ENCODE results near the gene TRIM31.
A peak's percentile ranks its signal among the peaks of the same experiment; 100 is the strongest.

TRIM31 gene

DNA sequence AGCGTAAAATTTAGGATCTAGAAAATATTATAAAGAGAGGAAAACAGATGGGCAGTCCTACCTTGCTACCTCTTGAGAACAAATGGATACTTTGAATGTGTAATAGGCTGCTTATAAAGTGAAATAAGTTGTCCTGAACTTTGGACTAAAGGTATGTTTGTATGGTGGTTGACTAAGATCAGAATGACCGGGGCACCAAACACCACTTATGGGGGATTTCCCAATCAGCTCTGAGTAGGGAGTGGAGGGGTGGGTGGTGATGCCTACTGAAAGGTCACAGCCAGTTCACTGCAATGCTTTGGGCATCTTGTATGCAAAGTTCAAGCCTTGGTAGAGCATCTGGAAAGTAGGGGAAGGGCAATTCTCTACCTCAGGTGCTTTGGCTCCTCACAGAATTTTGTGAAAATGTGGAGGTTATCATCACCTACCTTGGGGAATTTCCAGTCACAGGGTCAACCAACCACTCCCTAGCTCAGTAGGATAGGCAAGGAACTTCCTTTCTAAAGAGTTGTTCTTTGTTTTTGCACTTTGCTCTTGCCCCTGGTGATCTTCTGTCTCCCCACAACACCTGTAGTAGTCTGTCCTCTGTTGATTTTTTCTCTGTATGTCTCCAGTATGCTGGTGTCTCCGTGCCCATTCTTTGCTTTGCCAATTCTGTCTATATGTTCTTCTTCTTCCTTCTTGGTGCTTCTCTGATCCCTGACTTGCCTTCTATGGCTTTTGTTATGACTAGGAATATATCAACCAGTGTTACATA, at the start of gene TRIM31:
TSS of gene TRIM31 (minus strand) at position 88 of the 757 bp plus-strand sequence. CDS start 285 bp downstream, outside the sequence.
- H3K27ac Mint-ChIP-seq: peak within 1 kb of the TSS in 1 of 2 donors; percentile 28
- peak within 1 kb of the TSS in 1 of 2 donors; percentile 40 for H3K4me3 Mint-ChIP-seq
- peaks cover 22% of the 10 kb centered on the region for H3K4me1 Mint-ChIP-seq
- H3K9me3 Mint-ChIP-seq: no peaks in the 10 kb centered on the region
- DNase-seq (no peak), ATAC-seq (peak; percentile 91)
- H3K27me3 Mint-ChIP-seq: peaks cover 64% of the 10 kb centered on the region

DNA sequence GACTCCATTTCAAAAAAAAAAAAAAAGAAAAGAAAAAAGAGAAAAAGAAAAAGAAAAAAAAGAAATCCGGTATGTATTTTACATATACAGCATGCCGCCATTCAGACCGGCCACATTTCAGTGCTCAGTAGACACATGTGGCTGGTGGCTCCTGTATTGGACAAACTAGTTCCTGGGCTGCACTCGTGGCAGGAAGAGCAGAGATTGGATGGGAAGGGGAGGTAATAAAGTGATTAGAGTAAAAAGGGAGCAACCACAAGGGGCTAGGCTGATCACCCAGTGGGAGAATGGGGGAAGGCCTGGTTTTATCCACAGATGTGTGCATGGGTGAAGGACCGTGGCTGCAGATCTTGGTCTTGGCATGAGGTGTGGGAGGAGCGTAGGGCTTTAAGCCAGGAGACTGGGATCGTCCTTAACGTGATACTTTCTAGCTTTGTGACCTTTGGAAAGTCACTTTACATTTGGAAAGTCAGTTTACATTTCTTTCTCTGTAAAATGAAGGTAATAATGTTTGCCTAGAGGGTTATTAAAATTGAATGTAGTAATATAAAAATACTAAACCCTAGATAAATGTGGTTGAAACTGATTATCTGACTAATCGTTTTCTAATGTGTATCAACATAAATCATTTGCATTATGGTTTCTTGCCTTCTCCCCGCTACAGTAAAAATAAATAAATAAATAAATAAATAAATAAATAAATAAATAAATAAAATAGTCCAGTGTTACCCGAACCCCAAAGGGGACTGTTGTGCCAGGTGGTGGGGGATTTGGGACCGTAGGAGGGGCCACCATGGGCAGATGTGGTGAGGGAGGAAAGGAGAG, 49.6 kb upstream of the TRIM31 start:
- ATAC-seq (no peak), DNase-seq (no peak)
- peaks cover 23% of the 10 kb centered on the region for H3K27me3 Mint-ChIP-seq
- H3K4me3 Mint-ChIP-seq: peak overlapping the region; percentile 55 to 59
- H3K27ac Mint-ChIP-seq: no peak overlapping the region
- peaks cover 48% of the 10 kb centered on the region for H3K4me1 Mint-ChIP-seq
- no peaks in the 10 kb centered on the region for H3K9me3 Mint-ChIP-seq

DNA sequence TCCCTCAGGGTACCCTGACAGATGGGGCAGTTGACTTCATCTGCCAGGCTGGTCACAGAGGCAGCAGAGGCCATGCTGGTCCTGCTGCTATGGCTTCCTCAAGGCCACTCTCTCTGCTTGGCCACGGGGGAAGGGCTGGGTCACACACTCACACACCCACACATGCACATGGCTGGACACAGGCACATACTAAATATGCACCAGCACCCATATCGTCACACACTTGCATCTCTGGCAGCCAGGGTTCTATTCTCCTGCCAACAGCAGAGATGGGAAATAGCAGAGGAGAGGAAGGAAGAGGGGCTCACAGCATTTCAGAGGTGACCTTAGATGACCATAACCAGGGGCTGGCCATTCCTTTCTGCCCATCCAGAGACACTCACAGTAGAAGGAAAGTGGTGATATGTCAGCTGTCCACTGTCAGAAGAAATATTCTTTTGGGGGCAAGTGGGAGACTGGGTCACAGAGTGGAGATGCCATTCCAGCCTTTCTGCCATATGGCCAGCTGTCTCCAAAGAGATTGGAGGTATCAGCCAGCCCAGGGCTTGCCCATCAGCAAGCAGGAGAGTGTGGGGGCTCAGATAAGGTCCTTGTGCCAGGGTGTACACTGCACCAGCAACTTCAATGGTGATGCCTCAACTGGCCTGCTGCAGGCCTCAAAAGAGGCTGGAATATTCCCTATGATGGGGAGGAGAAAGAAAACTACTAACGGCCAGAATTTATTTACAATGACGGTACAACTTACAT, 48.1 kb upstream of the TRIM31 start, which contains the start of gene TRIM10:
TSS of gene TRIM10 (minus strand) at position 427 of the 747 bp plus-strand sequence. CDS start at position 74, 353 bp downstream.
- H3K27me3 Mint-ChIP-seq: peaks cover 29% of the 10 kb centered on the region
- ATAC-seq (no peak), DNase-seq (no peak)
- no peaks in the 10 kb centered on the region for H3K9me3 Mint-ChIP-seq
- peaks cover 37% of the 10 kb centered on the region for H3K4me1 Mint-ChIP-seq
- no peak within 1 kb of the TSS for H3K27ac Mint-ChIP-seq
- peak within 1 kb of the TSS in 1 of 2 donors; percentile 17 for H3K4me3 Mint-ChIP-seq

DNA sequence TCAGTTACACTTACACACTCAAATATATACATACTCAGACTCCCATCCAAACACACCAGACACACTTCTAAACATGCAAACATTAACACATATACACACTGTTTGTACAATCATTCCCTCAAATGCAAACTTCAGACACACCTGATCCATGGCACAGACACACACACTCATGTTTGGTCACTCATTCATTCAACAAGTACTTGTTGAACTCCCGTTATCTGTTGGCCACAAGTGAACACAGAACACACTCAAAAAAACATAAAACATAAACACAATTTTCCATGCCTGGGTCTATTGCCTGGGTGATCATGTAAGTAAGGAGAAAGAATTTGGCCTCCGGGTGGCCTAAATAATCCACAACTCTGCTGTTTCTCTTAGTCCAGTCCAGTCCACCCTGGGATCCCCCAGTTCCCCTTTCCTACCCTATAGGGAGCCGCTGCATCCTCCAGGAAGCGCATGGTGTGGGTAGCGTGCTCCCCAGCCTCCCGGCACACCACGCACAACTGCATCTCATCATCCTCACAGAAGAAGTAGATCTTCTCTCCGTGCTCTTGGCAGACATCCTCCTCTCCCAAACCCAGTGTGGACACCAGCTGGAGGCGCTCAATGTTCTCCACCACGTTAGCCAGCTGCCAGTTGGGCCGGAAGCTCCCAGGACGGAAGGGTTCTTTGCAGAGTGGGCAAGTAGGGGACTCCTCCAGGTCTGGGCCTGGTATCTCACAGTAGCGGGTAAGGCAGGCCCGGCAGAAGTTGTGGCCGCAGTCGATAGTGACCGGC, 47.3 kb upstream of the TRIM31 start:
- Mint-ChIP-seq H3K9me3 (no peaks in the 10 kb centered on the region), H3K27me3 (peaks cover 33% of the 10 kb centered on the region), H3K4me1 (peaks cover 37% of the 10 kb centered on the region), H3K4me3 (no peak overlapping the region), H3K27ac (no peak overlapping the region)
- ATAC-seq (no peak), DNase-seq (no peak)

DNA sequence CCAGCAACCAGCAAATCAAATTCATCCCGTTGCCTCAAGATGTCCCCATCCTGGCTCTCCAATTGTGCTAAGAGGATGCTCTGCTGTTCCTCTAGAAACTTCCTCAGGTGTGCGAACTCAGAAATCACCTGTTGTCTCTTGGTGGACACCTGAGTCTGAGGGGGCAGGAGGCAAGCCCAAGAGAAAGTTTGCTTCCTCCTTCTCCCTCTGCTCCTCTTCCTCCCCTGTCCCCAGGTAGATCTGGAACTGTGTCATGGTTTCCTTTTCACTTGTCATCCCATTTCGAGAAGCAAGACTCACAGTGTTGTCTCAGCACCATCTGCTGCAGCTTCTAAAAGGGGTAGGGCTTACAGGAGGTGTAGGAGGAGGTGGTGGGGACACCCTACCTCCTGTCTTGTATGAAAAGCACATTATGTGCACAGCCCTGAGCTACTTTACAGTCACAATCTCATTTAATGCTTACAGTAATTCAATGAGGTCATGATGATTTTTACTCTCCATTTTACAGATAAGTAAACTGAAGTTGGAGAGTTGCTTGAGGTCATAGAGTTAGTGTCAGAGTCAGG, 45.7 kb upstream of the TRIM31 start:
- H3K27ac Mint-ChIP-seq: no peak overlapping the region
- H3K9me3 Mint-ChIP-seq: no peaks in the 10 kb centered on the region
- DNase-seq (no peak), ATAC-seq (peak; percentile 53)
- peaks cover 32% of the 10 kb centered on the region for H3K4me1 Mint-ChIP-seq
- H3K27me3 Mint-ChIP-seq: peaks cover 38% of the 10 kb centered on the region
- no peak overlapping the region for H3K4me3 Mint-ChIP-seq

GRCh38 chr6:30157999-30158398, 45.1 kb upstream of the TRIM31 start:
- DNase-seq: no peak
- H3K4me1 Mint-ChIP-seq: peaks cover 30% of the 10 kb centered on the region
- no peak for ATAC-seq
- H3K27me3 Mint-ChIP-seq: peaks cover 44% of the 10 kb centered on the region
- no peaks in the 10 kb centered on the region for H3K9me3 Mint-ChIP-seq
- no peak overlapping the region for H3K4me3 Mint-ChIP-seq
- no peak overlapping the region for H3K27ac Mint-ChIP-seq

- peaks cover 47% of the 10 kb centered on the region for H3K27me3 Mint-ChIP-seq
- no peak overlapping the region for H3K4me3 Mint-ChIP-seq
- H3K27ac Mint-ChIP-seq: no peak overlapping the region
- ATAC-seq: no peak
- no peaks in the 10 kb centered on the region for H3K9me3 Mint-ChIP-seq
- no peak for DNase-seq
- H3K4me1 Mint-ChIP-seq: peaks cover 27% of the 10 kb centered on the region
These were observed 44.7 kb upstream of the TRIM31 start for GRCh38 chr6:30157581-30157980.

DNA sequence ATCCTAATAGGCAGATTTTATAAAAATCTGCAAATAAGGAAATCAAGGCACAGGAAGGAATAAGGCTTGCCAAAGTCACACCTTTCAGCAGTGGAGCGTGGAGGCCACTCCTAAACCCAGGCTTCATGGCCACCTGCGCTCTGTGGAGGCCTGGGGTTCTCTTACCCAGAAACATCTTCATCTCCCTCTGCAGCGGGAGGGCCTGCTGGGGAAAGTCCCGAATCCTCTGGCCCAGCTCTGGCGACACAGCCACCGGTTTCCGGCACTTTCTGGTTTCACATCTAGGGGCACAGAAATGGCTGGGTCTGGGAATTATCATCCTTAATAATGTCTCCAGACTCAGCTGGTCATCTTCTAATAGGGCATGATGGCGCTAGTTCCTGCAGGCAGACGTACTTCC, 43.9 kb upstream of the TRIM31 start:
- Mint-ChIP-seq H3K9me3 (no peaks in the 10 kb centered on the region), H3K4me3 (no peak overlapping the region)

DNA sequence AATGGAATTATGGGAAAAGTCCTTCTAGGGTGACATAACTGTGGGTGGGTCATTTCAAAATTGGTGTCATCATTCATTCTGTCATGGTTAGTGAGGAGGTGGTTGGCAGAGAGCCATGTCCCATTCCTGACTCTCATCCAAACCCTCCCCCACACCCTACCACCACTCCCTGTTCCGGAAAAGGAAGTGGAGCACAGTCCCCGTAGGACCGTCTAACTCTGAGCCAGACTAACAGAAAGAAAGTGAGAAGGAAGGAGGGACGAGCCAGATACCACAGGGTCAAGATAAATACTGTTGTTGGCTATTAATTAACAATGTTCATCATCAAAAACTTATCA, 43.3 kb upstream of the TRIM31 start:
- DNase-seq (no peak), ATAC-seq (no peak)
- no peaks in the 10 kb centered on the region for H3K9me3 Mint-ChIP-seq
- peaks cover 47% of the 10 kb centered on the region for H3K27me3 Mint-ChIP-seq
- H3K27ac Mint-ChIP-seq: no peak overlapping the region
- no peak overlapping the region for H3K4me3 Mint-ChIP-seq
- H3K4me1 Mint-ChIP-seq: peaks cover 21% of the 10 kb centered on the region

More for the DNA sequence above, 43.9 kb upstream of the TRIM31 start:
- Mint-ChIP-seq H3K27ac (no peak overlapping the region), H3K27me3 (peaks cover 47% of the 10 kb centered on the region), H3K4me1 (peaks cover 21% of the 10 kb centered on the region)
- ATAC-seq (no peak), DNase-seq (no peak)

- Mint-ChIP-seq H3K9me3 (no peaks in the 10 kb centered on the region), H3K27me3 (peaks cover 49% of the 10 kb centered on the region), H3K27ac (no peak overlapping the region), H3K4me1 (peaks cover 21% of the 10 kb centered on the region), H3K4me3 (no peak overlapping the region)
- no peak for ATAC-seq
- no peak for DNase-seq
These were observed 42.8 kb upstream of the TRIM31 start for GRCh38 chr6:30155520-30156261.

GRCh38 chr6:30154709-30155519, 42.0 kb upstream of the TRIM31 start:
- no peak overlapping the region for H3K27ac Mint-ChIP-seq
- H3K9me3 Mint-ChIP-seq: no peaks in the 10 kb centered on the region
- peaks cover 21% of the 10 kb centered on the region for H3K4me1 Mint-ChIP-seq
- H3K27me3 Mint-ChIP-seq: peaks cover 57% of the 10 kb centered on the region
- DNase-seq: no peak
- H3K4me3 Mint-ChIP-seq: no peak overlapping the region
- no peak for ATAC-seq

DNA sequence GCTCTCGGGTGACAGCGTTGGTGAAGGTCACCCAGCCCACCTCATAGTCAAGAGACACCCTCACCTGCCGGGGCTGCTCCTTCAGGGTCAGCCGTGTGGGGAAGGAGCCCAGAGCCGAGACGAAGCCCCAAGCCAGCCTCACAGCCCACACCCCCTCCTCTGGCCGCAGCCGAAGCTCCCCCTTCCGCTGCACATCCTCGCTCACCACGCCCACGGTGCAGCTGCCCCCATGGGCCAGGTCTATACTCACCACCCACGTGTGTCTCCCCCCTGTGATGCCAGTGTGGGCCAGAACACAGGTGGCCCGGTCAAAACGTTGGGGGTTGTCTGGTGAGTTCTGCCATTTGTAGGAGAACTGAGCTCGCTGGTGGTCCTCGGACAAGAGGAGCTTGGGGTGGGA, 41.2 kb upstream of the TRIM31 start:
- peaks cover 18% of the 10 kb centered on the region for H3K4me1 Mint-ChIP-seq
- ATAC-seq (no peak), DNase-seq (no peak)
- H3K9me3 Mint-ChIP-seq: no peaks in the 10 kb centered on the region
- H3K4me3 Mint-ChIP-seq: no peak overlapping the region
- peaks cover 55% of the 10 kb centered on the region for H3K27me3 Mint-ChIP-seq
- no peak overlapping the region for H3K27ac Mint-ChIP-seq

GRCh38 chr6:30152910-30153610, 40.2 kb upstream of the TRIM31 start:
- Mint-ChIP-seq H3K27me3 (peaks cover 49% of the 10 kb centered on the region), H3K9me3 (no peaks in the 10 kb centered on the region), H3K4me3 (no peak overlapping the region), H3K4me1 (peaks cover 8% of the 10 kb centered on the region), H3K27ac (peak overlapping the region in 1 of 2 donors; percentile 28)
- no peak for ATAC-seq
- DNase-seq: no peak

All from stimulated activated naive CD8-positive, alpha-beta T cell treated with anti-CD3 and anti-CD28 coated beads, Interleukin-15, amount 100 ng/mL, for 72 hours (primary cell).